Activated B cell treated with CpG ODN at 0.5 μM for 24 hours (primary cell): ENCODE data around the gene FGF1. TPM values are rescaled to one million over a fixed set of nuclear protein-coding genes. Genes with fewer than 3 reads are reported as not detected.

Source experiments
- ATAC-seq: fragments of 200-7000 bp; cut with Tn5 transposase; one replicate; pipeline ENCODE4 v1.10.0; 2021; ENCODE audit warnings: low read depth, mild to moderate bottlenecking, moderate library complexity
- CTCF ChIA-PET: fragments of 350-600 bp; sonication (Branson Sonifier 250); formaldehyde crosslinking; loops from one replicate; lab custom pipeline; 2021; ENCODE audit warnings: antibody characterized with exemption; lab: Charles Lee
- POLR2A ChIA-PET: fragments of 350-600 bp; sonication (Branson Sonifier 250); formaldehyde crosslinking; loops from one replicate; lab custom pipeline; 2021; ENCODE audit warnings: antibody characterized with exemption; lab: Charles Lee
- DNase-seq: peaks from one replicate; pipeline ENCODE4 v3.0.0; 2022
- H3K27ac Mint-ChIP-seq: one replicate; pipeline ENCODE4 v1.8.0; 2020; ENCODE audit warnings: mixed read lengths
- H3K27me3 Mint-ChIP-seq: one replicate; pipeline ENCODE4 v1.8.0; 2021; ENCODE audit warnings: mixed read lengths
- H3K36me3 Mint-ChIP-seq: one replicate; pipeline ENCODE4 v1.8.0; 2021; ENCODE audit warnings: low read depth, mixed read lengths
- H3K4me1 Mint-ChIP-seq: one replicate; pipeline ENCODE4 v1.8.0; 2021; ENCODE audit warnings: mixed read lengths
- H3K4me3 Mint-ChIP-seq: one replicate; pipeline ENCODE4 v1.8.0; 2020; ENCODE audit warnings: mild to moderate bottlenecking, mixed read lengths
- H3K9me3 Mint-ChIP-seq: one replicate; pipeline ENCODE4 v1.8.0; 2020; ENCODE audit warnings: mixed read lengths
- intact Hi-C: fragments of 100-400 bp; cut with micrococcal nuclease; formaldehyde crosslinking; loops from one replicate; pipeline ENCODE4 v1.15.1; 2024
- total RNA-seq: library from RNA; stranded (reverse); gene quantifications from 2 replicates; pipeline ENCODE4 v1.2.3, GENCODE V29; 2022
- TF ChIP-seq, protein P1 (sequence below): fragments of 200-600 bp; IDR thresholded peaks from one replicate; pipeline ENCODE4 v1.8.0; 2022; ENCODE audit warnings: antibody characterized with exemption, mild to moderate bottlenecking

The FGF1 gene
- total RNA-seq, 1 donor from 2014 or later: not detected

DNA sequence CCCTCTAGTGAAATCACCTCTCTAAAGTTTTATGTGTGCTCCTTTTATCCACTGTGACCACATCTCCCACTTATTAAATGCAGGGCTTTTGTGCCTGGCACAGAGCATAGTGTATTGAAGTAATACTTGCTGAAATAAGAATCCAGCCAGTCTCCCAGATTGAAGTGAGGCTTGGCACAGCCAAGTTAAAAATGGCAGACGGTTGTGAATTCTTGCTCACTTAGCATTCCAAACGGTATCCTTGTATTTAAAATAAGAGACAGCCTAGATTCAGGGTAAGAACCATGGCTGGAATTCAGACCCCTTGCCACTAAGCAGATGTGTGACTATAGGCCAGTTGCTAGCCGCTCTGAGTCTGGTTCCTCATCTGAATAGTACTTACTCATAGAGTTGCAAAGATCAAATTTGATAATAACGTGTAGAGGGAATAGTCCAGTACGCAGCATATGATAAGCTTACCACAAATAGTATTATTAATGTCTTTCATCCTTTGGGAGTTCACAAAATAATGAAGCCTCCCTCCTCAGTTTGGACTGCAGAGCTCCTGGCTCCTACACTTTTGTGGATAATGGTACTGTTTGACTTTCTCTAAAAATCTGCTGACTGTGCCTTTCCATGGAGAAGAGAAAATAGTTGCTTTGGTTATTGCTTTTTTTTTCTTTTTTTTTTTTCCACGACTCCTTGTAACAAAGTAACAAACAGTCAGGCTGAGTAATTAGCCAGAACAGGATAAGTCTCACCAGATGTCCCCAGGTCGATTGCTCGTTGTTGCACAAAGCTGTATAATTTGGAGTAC lies 51.5 kb downstream of the FGF1 start:
- Mint-ChIP-seq H3K9me3 (no peaks in the 10 kb centered on the region), H3K36me3 (no peaks in the 10 kb centered on the region), H3K27ac (no peak overlapping the region), H3K4me3 (no peak overlapping the region), H3K4me1 (no peaks in the 10 kb centered on the region), H3K27me3 (peaks cover 14% of the 10 kb centered on the region)
- DNase-seq: no peak
- no peak for ATAC-seq
- POLR2A ChIA-PET: no interaction called here
- intact Hi-C loops: no loop called here
- TF ChIP-seq, protein P1, sequence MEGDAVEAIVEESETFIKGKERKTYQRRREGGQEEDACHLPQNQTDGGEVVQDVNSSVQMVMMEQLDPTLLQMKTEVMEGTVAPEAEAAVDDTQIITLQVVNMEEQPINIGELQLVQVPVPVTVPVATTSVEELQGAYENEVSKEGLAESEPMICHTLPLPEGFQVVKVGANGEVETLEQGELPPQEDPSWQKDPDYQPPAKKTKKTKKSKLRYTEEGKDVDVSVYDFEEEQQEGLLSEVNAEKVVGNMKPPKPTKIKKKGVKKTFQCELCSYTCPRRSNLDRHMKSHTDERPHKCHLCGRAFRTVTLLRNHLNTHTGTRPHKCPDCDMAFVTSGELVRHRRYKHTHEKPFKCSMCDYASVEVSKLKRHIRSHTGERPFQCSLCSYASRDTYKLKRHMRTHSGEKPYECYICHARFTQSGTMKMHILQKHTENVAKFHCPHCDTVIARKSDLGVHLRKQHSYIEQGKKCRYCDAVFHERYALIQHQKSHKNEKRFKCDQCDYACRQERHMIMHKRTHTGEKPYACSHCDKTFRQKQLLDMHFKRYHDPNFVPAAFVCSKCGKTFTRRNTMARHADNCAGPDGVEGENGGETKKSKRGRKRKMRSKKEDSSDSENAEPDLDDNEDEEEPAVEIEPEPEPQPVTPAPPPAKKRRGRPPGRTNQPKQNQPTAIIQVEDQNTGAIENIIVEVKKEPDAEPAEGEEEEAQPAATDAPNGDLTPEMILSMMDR: no peak
- CTCF ChIA-PET: no interaction called here

DNA sequence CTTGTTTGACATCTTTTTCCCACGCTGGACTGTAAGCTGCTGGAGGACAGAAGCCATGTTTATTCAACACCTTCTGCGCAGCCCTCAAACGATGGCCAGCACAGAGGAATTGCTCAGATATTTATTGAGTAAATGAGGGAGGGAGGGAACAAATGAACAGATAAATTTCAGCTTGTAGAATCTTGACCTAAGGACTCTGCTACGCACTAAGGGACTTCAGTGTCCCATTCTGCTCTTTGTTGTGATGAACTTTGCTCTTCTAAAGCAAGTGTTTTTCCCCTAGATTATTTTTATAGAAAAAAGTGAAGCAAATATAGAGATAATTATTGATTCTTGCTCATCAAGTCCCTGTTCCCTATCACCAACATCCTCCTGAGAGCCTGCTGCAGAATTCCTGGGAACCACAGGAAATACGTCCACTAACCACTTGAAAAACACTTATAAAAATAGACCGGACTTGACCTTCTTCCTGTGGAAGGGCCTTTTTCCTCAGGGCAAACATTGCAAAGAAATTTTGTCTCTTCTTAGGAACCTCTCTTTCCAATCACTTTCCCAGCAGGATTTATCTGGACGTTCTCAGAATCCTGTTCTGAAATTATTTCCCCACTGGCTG lies 54.9 kb downstream of the FGF1 start:
- TF ChIP-seq, protein P1: no peak
- Mint-ChIP-seq H3K36me3 (no peaks in the 10 kb centered on the region), H3K4me1 (no peaks in the 10 kb centered on the region), H3K27me3 (peaks cover 16% of the 10 kb centered on the region), H3K27ac (no peak overlapping the region), H3K9me3 (no peaks in the 10 kb centered on the region), H3K4me3 (no peak overlapping the region)
- ChIA-PET CTCF (no interaction called here), POLR2A (no interaction called here)
- ATAC-seq: no peak
- intact Hi-C loops: no loop called here
- no peak for DNase-seq

DNA sequence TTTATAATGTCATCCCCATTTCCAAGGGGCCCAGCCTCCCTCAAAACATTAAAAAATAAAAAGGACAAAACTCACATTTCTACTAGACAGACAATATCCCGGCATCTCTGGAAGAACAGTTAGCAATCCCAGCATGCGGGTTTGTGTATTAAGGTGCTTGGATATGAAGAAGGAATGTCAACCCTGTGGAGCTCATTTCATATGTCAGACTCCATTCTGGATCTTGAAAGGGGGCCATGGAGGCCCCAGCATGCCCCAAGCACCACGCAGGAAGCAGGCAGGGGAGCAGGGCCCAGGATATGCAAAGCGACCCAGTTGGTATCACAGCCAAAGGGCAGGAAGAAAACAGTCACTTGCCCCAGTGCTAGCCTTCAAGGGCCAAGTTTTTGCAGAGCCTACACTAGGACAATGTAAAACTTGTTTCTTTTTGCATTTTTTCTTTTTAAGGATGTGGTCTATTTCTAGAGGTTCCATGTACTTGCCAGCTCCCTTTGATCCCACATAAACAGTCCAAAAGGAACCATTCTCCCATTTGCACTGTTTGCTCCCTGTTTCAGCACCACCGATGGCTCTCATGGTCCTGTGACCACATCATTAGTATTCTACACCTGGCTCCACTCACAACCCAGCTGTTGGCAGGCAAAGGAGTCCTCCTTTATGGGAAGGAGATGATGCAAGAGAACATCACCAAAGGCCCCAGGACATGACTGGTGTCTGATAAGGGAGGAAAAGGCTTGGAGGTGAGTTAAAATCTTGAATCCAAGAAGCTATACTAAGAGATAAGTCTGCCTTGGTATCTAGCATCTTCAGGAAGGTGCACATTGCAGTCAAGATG lies 58.3 kb downstream of the FGF1 start:
- intact Hi-C loops: no loop called here
- ChIA-PET CTCF (no interaction called here), POLR2A (no interaction called here)
- H3K4me1 Mint-ChIP-seq: no peaks in the 10 kb centered on the region
- DNase-seq: no peak
- H3K4me3 Mint-ChIP-seq: no peak overlapping the region
- peaks cover 15% of the 10 kb centered on the region for H3K27me3 Mint-ChIP-seq
- TF ChIP-seq, protein P1: no peak
- ATAC-seq: no peak
- no peaks in the 10 kb centered on the region for H3K36me3 Mint-ChIP-seq
- H3K9me3 Mint-ChIP-seq: no peaks in the 10 kb centered on the region
- no peak overlapping the region for H3K27ac Mint-ChIP-seq

DNA sequence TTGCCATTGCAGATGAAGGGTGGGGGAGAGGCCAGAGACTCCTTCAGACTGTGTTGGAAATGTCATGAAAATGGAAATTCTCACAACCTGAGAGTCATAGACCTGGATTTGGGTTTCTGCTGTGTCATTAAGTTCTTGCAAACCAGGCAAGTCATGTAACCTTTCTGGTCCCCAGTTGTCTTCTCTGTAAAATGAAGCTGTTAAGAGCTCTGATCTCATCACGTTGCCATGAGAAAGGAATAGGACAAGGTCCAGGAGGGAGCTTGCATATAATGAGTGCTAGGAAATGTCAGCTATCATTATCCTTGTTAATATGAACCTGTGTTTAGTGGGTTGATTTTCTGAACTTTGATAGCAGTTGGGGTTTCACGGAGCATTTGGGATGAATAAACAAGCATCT lies 59.1 kb downstream of the FGF1 start:
- no peaks in the 10 kb centered on the region for H3K36me3 Mint-ChIP-seq
- H3K27me3 Mint-ChIP-seq: peaks cover 16% of the 10 kb centered on the region
- ChIA-PET POLR2A (no interaction called here), CTCF (no interaction called here)
- TF ChIP-seq, protein P1: no peak
- no peak overlapping the region for H3K27ac Mint-ChIP-seq
- no peaks in the 10 kb centered on the region for H3K4me1 Mint-ChIP-seq
- no peaks in the 10 kb centered on the region for H3K9me3 Mint-ChIP-seq
- H3K4me3 Mint-ChIP-seq: no peak overlapping the region
- DNase-seq: no peak
- ATAC-seq: no peak
- intact Hi-C loops: no loop called here

DNA sequence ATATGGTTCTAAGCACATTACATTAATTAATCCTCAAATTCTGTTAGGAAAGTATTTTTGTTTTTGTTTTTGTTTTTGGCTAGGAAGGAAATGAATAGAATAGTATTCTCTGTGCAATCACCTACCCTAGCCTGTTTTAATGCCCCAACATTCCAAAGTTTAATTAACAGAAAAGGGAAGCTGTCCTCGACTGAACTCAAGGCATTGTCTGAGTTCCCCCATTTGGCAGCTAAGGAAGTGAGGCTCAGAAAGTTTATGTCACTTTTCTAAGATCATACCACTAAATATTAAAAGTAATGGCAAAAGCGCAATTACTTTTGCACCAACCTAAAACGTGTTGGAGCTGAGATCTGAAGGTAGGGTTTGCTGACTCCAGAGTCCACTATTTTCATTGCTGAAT lies 59.8 kb downstream of the FGF1 start:
- H3K36me3 Mint-ChIP-seq: no peaks in the 10 kb centered on the region
- intact Hi-C loops: no loop called here
- CTCF ChIA-PET: no interaction called here
- TF ChIP-seq, protein P1: no peak
- POLR2A ChIA-PET: no interaction called here
- no peaks in the 10 kb centered on the region for H3K9me3 Mint-ChIP-seq
- ATAC-seq (no peak), DNase-seq (no peak)
- H3K27ac Mint-ChIP-seq: no peak overlapping the region
- H3K4me1 Mint-ChIP-seq: no peaks in the 10 kb centered on the region
- H3K4me3 Mint-ChIP-seq: no peak overlapping the region
- peaks cover 20% of the 10 kb centered on the region for H3K27me3 Mint-ChIP-seq
